Amygdala (tissue), 56 donors: ENCODE data around the gene RNASE7.

ENCODE experiments used
- DNase-seq, 56 donors: peaks; one replicate each; lab custom pipeline; 2025; lab: John Stamatoyannopoulos, UW

The RNASE7 gene

GRCh38 chr14:21083565-21084325, 41.6 kb downstream of the RNASE7 start:
- DNase-seq = no peak

DNA sequence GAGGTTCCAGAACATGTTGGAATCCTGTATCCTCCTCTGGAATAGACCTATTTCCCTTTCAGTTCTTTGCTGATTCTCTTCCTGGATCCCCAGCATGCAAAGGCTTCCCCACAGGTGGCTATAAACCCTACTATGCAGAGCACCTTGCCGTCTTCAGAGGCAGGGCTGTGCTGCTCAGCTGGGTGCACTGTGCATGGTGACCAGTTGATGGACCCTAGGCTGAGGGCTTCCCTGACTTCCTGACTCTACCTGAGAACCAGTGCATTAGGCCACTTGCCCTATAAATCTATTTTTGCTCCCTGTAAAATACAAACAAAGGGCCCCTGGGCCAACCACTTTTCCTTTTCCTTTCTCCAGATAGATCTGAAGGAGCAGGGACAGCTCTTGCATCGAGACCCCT, 42.2 kb downstream of the RNASE7 start:
- no peak for DNase-seq

GRCh38 chr14:21084998-21085853, 43.1 kb downstream of the RNASE7 start:
- DNase-seq = no peak

- DNase-seq = no peak
Measured at GRCh38 chr14:21086908-21087293, 44.7 kb downstream of the RNASE7 start.

- DNase-seq = peak in 41 of 56 donors; percentile 12 to 84 (median 55)
Measured at GRCh38 chr14:21087294-21088091, 45.3 kb downstream of the RNASE7 start.

DNA sequence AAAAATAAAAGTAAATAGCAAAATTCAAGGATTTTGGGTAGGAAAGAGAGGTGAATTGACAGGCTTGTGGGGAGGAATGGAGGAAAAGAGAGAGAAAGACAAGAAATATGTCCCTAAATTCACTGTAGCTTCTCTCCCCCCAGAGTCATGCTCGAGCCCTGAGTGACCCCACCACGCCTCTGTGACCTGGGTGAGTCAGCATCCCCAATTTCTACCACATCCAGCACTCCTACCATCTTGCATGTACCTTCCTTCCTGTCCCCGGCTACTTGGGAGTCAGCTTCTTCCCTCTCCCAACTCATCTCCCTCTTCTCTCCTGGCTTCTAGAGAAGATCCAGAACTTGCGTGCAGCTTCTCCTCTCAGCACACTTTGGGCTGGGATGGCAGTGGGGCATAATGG, 46.5 kb downstream of the RNASE7 start:
- no peak for DNase-seq

DNA sequence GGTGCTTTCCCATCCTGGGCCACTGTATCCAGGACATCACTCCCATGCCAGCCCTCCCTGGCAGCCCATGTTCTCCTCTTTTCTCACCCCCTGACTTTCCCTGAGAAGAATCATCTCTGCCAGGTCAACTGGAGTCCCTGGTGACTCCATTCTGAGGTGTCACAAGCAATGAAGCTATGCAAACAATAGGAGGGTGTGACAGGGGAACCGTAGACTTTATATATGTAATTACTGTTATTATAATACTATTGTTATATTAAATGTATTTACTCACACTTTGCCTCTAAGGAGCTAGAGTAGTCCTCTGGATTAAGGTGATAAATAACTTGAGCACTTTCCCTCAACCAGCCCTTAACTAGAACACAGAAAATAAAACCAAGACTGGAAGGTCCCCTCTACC, 47.1 kb downstream of the RNASE7 start:
- DNase-seq = no peak

GRCh38 chr14:21089877-21090193, 47.7 kb downstream of the RNASE7 start:
- no peak for DNase-seq

DNA sequence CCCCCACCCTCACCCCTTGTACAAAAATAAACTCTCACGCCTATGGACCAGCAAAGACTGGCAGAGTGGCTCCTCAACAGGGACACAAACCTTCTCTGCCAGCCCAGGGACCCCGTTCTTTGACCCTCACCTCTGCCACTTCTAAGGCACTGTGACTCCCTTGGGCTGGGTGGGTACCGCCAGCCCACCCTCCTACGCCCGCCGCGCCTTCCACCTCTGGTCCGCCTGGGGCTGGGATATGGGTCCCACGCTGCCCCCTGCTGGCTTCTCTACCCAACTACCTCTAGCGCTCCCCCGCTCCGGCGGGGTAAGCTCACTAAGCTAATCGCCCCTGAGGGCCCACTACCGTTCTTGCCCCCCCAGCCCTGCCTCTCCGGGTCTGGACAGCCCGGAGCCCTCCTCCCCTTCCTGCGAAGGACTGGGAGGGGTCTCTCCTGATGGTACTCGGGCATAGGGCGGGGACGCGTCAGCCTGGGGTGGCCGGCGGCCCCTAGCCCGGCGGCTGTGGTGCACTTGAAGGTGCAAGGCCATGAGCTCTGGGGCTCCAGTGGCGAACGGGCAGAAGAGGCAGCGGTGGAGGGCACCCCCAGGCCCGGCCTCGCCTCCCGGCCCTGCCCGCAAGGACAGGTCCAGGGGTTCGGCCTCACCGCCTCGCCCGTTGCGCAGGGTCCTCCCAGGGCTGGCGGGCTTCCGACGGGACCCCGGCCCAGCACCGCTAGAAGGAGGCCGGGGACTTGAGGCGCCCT, 48.2 kb downstream of the RNASE7 start:
- DNase-seq = peak in 11 of 56 donors; percentile 2 to 52 (median 17)

- DNase-seq = no peak
Measured at GRCh38 chr14:21090940-21091663, 48.9 kb downstream of the RNASE7 start.

DNA sequence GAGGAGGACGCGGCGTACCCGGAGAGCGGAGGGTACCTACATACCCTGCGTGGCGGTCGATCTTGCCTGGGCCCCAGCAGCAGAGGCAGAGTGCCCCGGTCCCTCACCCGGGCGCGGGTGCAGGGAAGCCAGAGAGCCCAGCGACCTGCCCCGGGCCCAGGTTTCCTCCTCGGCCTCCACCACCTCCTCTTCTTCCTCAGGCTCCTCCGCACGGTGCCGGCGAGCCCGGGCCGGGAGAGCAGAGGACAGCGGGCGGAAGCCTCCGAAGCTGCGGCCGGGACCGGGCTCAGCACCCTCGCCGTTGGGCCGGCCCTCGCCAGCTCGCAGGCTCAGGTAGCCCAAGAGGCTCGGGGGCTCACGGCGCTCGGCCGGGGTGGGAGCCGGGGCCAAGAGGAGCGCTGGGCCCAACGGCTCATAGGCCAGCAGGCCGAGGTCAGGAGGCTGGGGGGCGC, 49.7 kb downstream of the RNASE7 start:
- no peak for DNase-seq

DNA sequence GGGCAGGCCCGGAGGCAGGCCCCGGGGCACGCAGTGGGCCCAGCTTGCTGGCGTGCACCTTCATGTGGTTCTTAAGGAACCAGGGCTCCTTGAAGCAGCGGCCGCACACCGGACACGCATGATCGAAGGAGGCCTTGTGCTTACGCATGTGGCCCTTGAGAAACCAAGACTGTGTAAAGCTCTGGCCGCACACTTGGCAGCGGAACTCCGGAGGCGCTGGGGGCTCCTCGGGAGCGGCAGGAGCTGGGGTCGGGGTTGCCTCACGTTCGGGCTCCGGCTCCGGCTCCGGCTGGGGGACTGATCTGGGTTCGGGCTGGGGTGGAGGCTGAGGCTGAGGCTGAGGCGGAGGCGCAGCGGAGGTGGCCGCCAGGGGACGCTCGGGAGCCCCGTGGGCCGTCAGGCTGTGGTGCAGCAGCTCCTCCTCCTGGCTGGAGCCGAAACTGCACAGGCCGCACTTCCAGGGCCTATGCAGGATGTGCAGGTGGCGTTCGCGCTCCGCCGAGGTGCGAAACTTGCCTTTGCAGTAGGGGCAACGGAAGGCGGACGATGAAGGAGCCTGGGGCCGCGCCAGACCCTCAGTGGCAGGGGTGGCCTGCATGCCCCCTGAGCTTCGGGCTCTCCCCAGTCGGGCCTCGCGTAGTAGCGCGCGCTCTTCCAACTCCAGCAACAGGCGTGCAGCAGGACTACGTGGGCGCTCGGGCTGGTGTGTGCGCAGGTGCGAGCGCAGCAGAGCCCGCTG, 50.3 kb downstream of the RNASE7 start:
- peak in 48 of 56 donors; percentile 27 to 86 (median 62) for DNase-seq

GRCh38 chr14:21093018-21093417, 50.9 kb downstream of the RNASE7 start:
- no peak for DNase-seq
